Naive thymus-derived CD8-positive, alpha-beta T cell (primary cell): ENCODE results near the gene NNAT. TPM values are rescaled to one million over a fixed set of nuclear protein-coding genes. Genes with fewer than 3 reads are reported as not detected.
A peak's percentile ranks its signal among the peaks of the same experiment; 100 is the strongest.

Experiments
- ATAC-seq, 2 donors: fragments of 150-1000 bp; cut with Tn5 transposase in 1 of 2; sonication (Bioruptor Pico), chemical (Tn5 transposase) in 1 of 2; 1 replicate in 1 of 2; 2 replicates in 1 of 2; pipeline ENCODE4 v1.10.0; 2021; ENCODE audit warnings: mild to moderate bottlenecking in 2 of 2, moderate library complexity in 2 of 2
- POLR2A ChIA-PET: fragments of 350-600 bp; sonication (Branson Sonifier 250); formaldehyde crosslinking; loops from one replicate; lab custom pipeline; 2021; ENCODE audit warnings: antibody characterized with exemption; lab: Charles Lee
- DNase-seq, 10 donors: peaks; one replicate each; pipeline versions ENCODE4 v3.0.0 to v3.0.0-alpha.2; 2020 to 2022
- H3K27ac Mint-ChIP-seq, 10 donors: one replicate each; pipeline ENCODE4 v1.8.0; 2020 to 2022; ENCODE audit warnings: mild to moderate bottlenecking in 10 of 10, mixed read lengths in 10 of 10, moderate library complexity in 4 of 10, inconsistent platforms in 1 of 10
- H3K27me3 Mint-ChIP-seq, 5 donors: one replicate each; pipeline ENCODE4 v1.8.0; 2021 to 2022; ENCODE audit warnings: mixed read lengths in 5 of 5
- H3K36me3 Mint-ChIP-seq, 3 donors: one replicate each; pipeline ENCODE4 v1.8.0; 2020 to 2022; ENCODE audit warnings: mixed read lengths in 3 of 3, mild to moderate bottlenecking in 2 of 3, inconsistent platforms in 1 of 3
- H3K4me1 Mint-ChIP-seq, 4 donors: one replicate each; pipeline ENCODE4 v1.8.0; 2021 to 2022; ENCODE audit warnings: mixed read lengths in 4 of 4
- H3K4me3 Mint-ChIP-seq, 10 donors: one replicate each; pipeline ENCODE4 v1.8.0; 2020 to 2022; ENCODE audit warnings: mild to moderate bottlenecking in 10 of 10, mixed read lengths in 10 of 10, moderate library complexity in 6 of 10, inconsistent platforms in 1 of 10
- H3K9me3 Mint-ChIP-seq, 9 donors: one replicate each; pipeline ENCODE4 v1.8.0; 2020 to 2022; ENCODE audit warnings: mixed read lengths in 9 of 9, mild to moderate bottlenecking in 3 of 9, inconsistent platforms in 1 of 9, moderate library complexity in 1 of 9
- polyA plus RNA-seq, 3 donors: library from polyadenylated mRNA; unstranded; fragments of 300-500 nt; fragmentation: Illumina TruSeq; gene quantifications; one replicate each; pipeline ENCODE4 v1.2.3, GENCODE V29; 2021
- total RNA-seq, 8 experiments: library from RNA in 2 of 8; stranded (reverse) in 2 of 8; gene quantifications; one replicate each; pipeline ENCODE4 v1.2.3 and lab custom pipeline; 2021 to 2026

Gene NNAT
- total and polyA plus RNA-seq, 5 experiments from 2014 or later: 0.13 TPM; not detected in 4

- ATAC-seq (no peak), DNase-seq (no peak)
- Mint-ChIP-seq H3K27me3 (peaks cover 8 to 39% (median 28%) of the 10 kb centered on the region in 5 donors), H3K9me3 (no peaks in the 10 kb centered on the region), H3K4me3 (no peak overlapping the region), H3K36me3 (no peaks in the 10 kb centered on the region), H3K27ac (no peak overlapping the region), H3K4me1 (no peaks in the 10 kb centered on the region)
- POLR2A ChIA-PET: no interaction called here
Measured at GRCh38 chr20:37558306-37558705, 37.3 kb downstream of the NNAT start.

- no peak for ATAC-seq
Measured at GRCh38 chr20:37558779-37559178, 37.7 kb downstream of the NNAT start.

GRCh38 chr20:37559312-37560027 is 38.4 kb downstream of the NNAT start:
- ATAC-seq: no peak
- no peaks in the 10 kb centered on the region for H3K9me3 Mint-ChIP-seq
- H3K4me3 Mint-ChIP-seq: no peak overlapping the region
- DNase-seq: no peak
- POLR2A ChIA-PET: no interaction called here
- H3K36me3 Mint-ChIP-seq: no peaks in the 10 kb centered on the region
- peaks cover 9 to 47% (median 28%) of the 10 kb centered on the region in 5 donors for H3K27me3 Mint-ChIP-seq
- peak overlapping the region in 1 of 10 donors; percentile 41 for H3K27ac Mint-ChIP-seq
- no peaks in the 10 kb centered on the region for H3K4me1 Mint-ChIP-seq

More at GRCh38 chr20:37558779-37559178, 37.7 kb downstream of the NNAT start:
- no peak overlapping the region for H3K4me3 Mint-ChIP-seq
- H3K4me1 Mint-ChIP-seq: no peaks in the 10 kb centered on the region
- DNase-seq: no peak
- H3K27ac Mint-ChIP-seq: no peak overlapping the region
- H3K36me3 Mint-ChIP-seq: no peaks in the 10 kb centered on the region
- H3K9me3 Mint-ChIP-seq: no peaks in the 10 kb centered on the region
- POLR2A ChIA-PET: no interaction called here
- peaks cover 9 to 43% (median 28%) of the 10 kb centered on the region in 5 donors for H3K27me3 Mint-ChIP-seq

- POLR2A ChIA-PET: no interaction called here
- Mint-ChIP-seq H3K36me3 (no peaks in the 10 kb centered on the region), H3K4me1 (peaks cover 0 to 2% (median 0%) of the 10 kb centered on the region in 4 donors), H3K9me3 (no peaks in the 10 kb centered on the region), H3K27me3 (peaks cover 14 to 54% (median 40%) of the 10 kb centered on the region in 5 donors), H3K27ac (no peak overlapping the region), H3K4me3 (no peak overlapping the region)
- no peak for DNase-seq
- no peak for ATAC-seq
Measured at GRCh38 chr20:37560629-37561028, 39.6 kb downstream of the NNAT start.

GRCh38 chr20:37562695-37563480 is 41.8 kb downstream of the NNAT start:
- H3K27ac Mint-ChIP-seq: no peak overlapping the region
- no peaks in the 10 kb centered on the region for H3K9me3 Mint-ChIP-seq
- DNase-seq (peak in 1 of 10 donors; percentile 1), ATAC-seq (no peak)
- POLR2A ChIA-PET: no interaction called here
- H3K4me3 Mint-ChIP-seq: no peak overlapping the region
- peaks cover under 1 to 4% (median 2%) of the 10 kb centered on the region in 4 donors for H3K4me1 Mint-ChIP-seq
- peaks cover 14 to 55% (median 41%) of the 10 kb centered on the region in 5 donors for H3K27me3 Mint-ChIP-seq
- H3K36me3 Mint-ChIP-seq: no peaks in the 10 kb centered on the region

- ATAC-seq (no peak), DNase-seq (peak in 1 of 10 donors; percentile 1)
- H3K4me1 Mint-ChIP-seq: peaks cover 2 to 8% (median 4%) of the 10 kb centered on the region in 4 donors
- peaks cover 22 to 61% (median 48%) of the 10 kb centered on the region in 5 donors for H3K27me3 Mint-ChIP-seq
- H3K4me3 Mint-ChIP-seq: no peak overlapping the region
- POLR2A ChIA-PET: no interaction called here
- no peaks in the 10 kb centered on the region for H3K36me3 Mint-ChIP-seq
- no peaks in the 10 kb centered on the region for H3K9me3 Mint-ChIP-seq
- H3K27ac Mint-ChIP-seq: no peak overlapping the region
Measured at GRCh38 chr20:37564016-37564387, 43.0 kb downstream of the NNAT start.

GRCh38 chr20:37564388-37565133 is 43.5 kb downstream of the NNAT start:
- Mint-ChIP-seq H3K27me3 (peaks cover 22 to 66% (median 54%) of the 10 kb centered on the region in 5 donors), H3K27ac (no peak overlapping the region), H3K4me1 (peaks cover 2 to 8% (median 4%) of the 10 kb centered on the region in 4 donors), H3K36me3 (no peaks in the 10 kb centered on the region), H3K9me3 (no peaks in the 10 kb centered on the region), H3K4me3 (no peak overlapping the region)
- DNase-seq: peak in 8 of 10 donors; percentile 10 to 48 (median 24)
- POLR2A ChIA-PET: no interaction called here
- peak in 1 of 2 donors; percentile 61 for ATAC-seq

- Mint-ChIP-seq H3K4me1 (peaks cover 2 to 8% (median 4%) of the 10 kb centered on the region in 4 donors), H3K36me3 (no peaks in the 10 kb centered on the region), H3K4me3 (no peak overlapping the region), H3K27ac (peak overlapping the region in 2 of 10 donors; percentile 53 to 54), H3K27me3 (peaks cover 25 to 73% (median 55%) of the 10 kb centered on the region in 5 donors), H3K9me3 (no peaks in the 10 kb centered on the region)
- no peak for ATAC-seq
- POLR2A ChIA-PET: no interaction called here
- peak in 1 of 10 donors; percentile 7 for DNase-seq
Measured at GRCh38 chr20:37565134-37565811, 44.2 kb downstream of the NNAT start.

GRCh38 chr20:37566590-37567330 is 45.7 kb downstream of the NNAT start:
- Mint-ChIP-seq H3K4me3 (no peak overlapping the region), H3K27ac (no peak overlapping the region), H3K36me3 (no peaks in the 10 kb centered on the region), H3K4me1 (peaks cover 2 to 8% (median 4%) of the 10 kb centered on the region in 4 donors), H3K9me3 (no peaks in the 10 kb centered on the region), H3K27me3 (peaks cover 25 to 80% (median 51%) of the 10 kb centered on the region in 5 donors)
- POLR2A ChIA-PET: no interaction called here
- ATAC-seq (no peak), DNase-seq (peak in 1 of 10 donors; percentile 7)

GRCh38 chr20:37567331-37567665 is 46.2 kb downstream of the NNAT start:
- Mint-ChIP-seq H3K27ac (no peak overlapping the region), H3K36me3 (no peaks in the 10 kb centered on the region), H3K4me1 (peaks cover 2 to 8% (median 4%) of the 10 kb centered on the region in 4 donors), H3K9me3 (no peaks in the 10 kb centered on the region), H3K4me3 (no peak overlapping the region), H3K27me3 (peaks cover 25 to 80% (median 48%) of the 10 kb centered on the region in 5 donors)
- POLR2A ChIA-PET: no interaction called here
- ATAC-seq (no peak), DNase-seq (peak in 1 of 10 donors; percentile 9)

GRCh38 chr20:37567671-37568588 is 46.9 kb downstream of the NNAT start:
- Mint-ChIP-seq H3K27me3 (peaks cover 28 to 81% (median 48%) of the 10 kb centered on the region in 5 donors), H3K36me3 (no peaks in the 10 kb centered on the region)
- ATAC-seq: no peak

More at GRCh38 chr20:37567671-37568588, 46.9 kb downstream of the NNAT start:
- Mint-ChIP-seq H3K27ac (peak overlapping the region in 1 of 10 donors; percentile 24), H3K4me1 (peaks cover 2 to 8% (median 4%) of the 10 kb centered on the region in 4 donors), H3K4me3 (no peak overlapping the region), H3K9me3 (no peaks in the 10 kb centered on the region)
- POLR2A ChIA-PET: no interaction called here
- DNase-seq: peak in 1 of 10 donors; percentile 14
